ENCODE measurements around the gene NLRP6. TPM values are rescaled to one million over a fixed set of nuclear protein-coding genes. Genes with fewer than 3 reads are reported as not detected.

NLRP6 gene
- total RNA-seq, 4 donors from 2014 or later, result 1.8 to 2.1 TPM; not detected in 2

DNA sequence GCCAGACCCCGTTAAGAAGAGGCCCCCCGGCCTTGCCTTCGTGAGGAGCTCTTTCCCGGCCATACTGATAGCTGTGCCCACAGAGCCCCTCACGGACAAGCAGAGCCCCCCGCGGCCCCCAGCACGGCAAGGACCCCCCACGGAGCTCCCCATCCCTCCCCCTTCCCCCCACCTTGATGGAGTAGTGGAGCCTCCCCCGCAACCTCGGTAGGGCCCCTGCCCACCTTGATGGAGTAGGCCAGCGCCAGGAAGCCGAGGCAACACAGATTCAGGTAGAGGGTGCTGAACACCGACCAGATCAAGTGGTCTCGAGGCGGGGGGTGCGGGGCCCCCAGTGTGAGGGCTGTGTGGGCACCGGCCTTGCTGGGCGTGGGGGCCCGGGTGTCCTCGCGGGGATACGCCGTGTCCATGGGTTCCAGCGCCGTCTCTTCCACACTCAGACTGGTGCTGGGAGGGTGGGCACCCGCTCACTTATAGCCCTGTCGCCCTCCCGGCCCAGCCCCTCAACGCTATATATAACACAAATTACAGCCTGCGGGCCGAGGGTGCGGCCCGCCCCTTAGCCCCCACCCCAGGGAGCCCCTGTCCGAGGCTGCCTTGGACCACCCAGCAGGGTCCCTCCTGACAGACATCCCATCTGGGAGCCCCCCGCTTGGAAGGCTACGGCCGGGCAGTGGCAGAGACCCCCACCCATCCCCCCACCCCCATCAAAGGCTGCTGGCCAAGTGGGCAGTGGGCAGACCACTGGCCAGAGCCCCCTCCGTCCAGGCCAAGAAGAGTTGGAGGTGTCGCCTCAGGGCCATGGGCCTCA, 21.1 kb downstream of the NLRP6 start, which contains the start of gene IFITM5:
Gene IFITM5, minus strand, starts transcription at position 446 of the 811 bp plus-strand sequence. Its CDS starts 36 bp downstream, at position 410.
- peaks cover 0 to 12% (median 5%) of the 10 kb centered on the region in 4 donors for H3K4me1 ChIP-seq
- in situ Hi-C loops (cut with MboI; ENCODE audit: low pct_ligation_motif_present in 1 of 4, low pct_unique_long_range_greater_than_20kb in 1 of 4, low sequenced_read_pairs in 3 of 4) (no loop called here), intact Hi-C loops (cut with DNase I; ENCODE audit: low total_unique reads) (no loop called here)
- no peaks in the 10 kb centered on the region for H3K9me3 ChIP-seq
- 74% methylated on average over 34 of the region's 40 CpGs; no CpG with 5 or more reads in 1 of the 2 donors for WGBS, 2 donors (ENCODE audit: low coverage in 1 of 2)
- H3K4me3 ChIP-seq, result no peak within 1 kb of the TSS
- no peak within 1 kb of the TSS for H3K27ac ChIP-seq
- TF ChIP-seq EP300 (IDR thresholded peaks at IDR 0.05; ENCODE audit: low read depth) (no peak), POLR2AphosphoS5 (IDR thresholded peaks at IDR 0.05) (no peak), POLR2A (IDR thresholded peaks at IDR 0.05) (no peak)
- TF ChIP-seq, protein P1, sequence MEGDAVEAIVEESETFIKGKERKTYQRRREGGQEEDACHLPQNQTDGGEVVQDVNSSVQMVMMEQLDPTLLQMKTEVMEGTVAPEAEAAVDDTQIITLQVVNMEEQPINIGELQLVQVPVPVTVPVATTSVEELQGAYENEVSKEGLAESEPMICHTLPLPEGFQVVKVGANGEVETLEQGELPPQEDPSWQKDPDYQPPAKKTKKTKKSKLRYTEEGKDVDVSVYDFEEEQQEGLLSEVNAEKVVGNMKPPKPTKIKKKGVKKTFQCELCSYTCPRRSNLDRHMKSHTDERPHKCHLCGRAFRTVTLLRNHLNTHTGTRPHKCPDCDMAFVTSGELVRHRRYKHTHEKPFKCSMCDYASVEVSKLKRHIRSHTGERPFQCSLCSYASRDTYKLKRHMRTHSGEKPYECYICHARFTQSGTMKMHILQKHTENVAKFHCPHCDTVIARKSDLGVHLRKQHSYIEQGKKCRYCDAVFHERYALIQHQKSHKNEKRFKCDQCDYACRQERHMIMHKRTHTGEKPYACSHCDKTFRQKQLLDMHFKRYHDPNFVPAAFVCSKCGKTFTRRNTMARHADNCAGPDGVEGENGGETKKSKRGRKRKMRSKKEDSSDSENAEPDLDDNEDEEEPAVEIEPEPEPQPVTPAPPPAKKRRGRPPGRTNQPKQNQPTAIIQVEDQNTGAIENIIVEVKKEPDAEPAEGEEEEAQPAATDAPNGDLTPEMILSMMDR (IDR thresholded peaks at IDR 0.05), result no peak
- no peak for DNase-seq
- H3K36me3 ChIP-seq, result no peaks in the 10 kb centered on the region
- H3K27me3 ChIP-seq, result peaks cover 31% of the 10 kb centered on the region

GRCh38 chr11:299951-300735, 21.9 kb downstream of the NLRP6 start:
- H3K36me3 ChIP-seq, result no peaks in the 10 kb centered on the region
- H3K27me3 ChIP-seq, result peaks cover 31% of the 10 kb centered on the region
- H3K27ac ChIP-seq, result no peak overlapping the region
- in situ Hi-C loops (cut with MboI; ENCODE audit: low pct_ligation_motif_present in 1 of 4, low pct_unique_long_range_greater_than_20kb in 1 of 4, low sequenced_read_pairs in 3 of 4), result no loop called here
- H3K9me3 ChIP-seq, result no peaks in the 10 kb centered on the region
- DNase-seq, result no peak
- intact Hi-C loops (cut with DNase I; ENCODE audit: low total_unique reads), result no loop called here
- H3K4me1 ChIP-seq, result peaks cover 0 to 12% (median 6%) of the 10 kb centered on the region in 4 donors
- TF ChIP-seq POLR2A (IDR thresholded peaks at IDR 0.05) (no peak), POLR2AphosphoS5 (IDR thresholded peaks at IDR 0.05) (no peak), EP300 (IDR thresholded peaks at IDR 0.05; ENCODE audit: low read depth) (no peak)
- TF ChIP-seq, protein P1 (IDR thresholded peaks at IDR 0.05), result no peak
- WGBS, 2 donors (ENCODE audit: low coverage in 1 of 2), result 34% methylated on average over 20 of the region's 20 CpGs; no CpG with 5 or more reads in 1 of the 2 donors
- H3K4me3 ChIP-seq, result no peak overlapping the region

DNA sequence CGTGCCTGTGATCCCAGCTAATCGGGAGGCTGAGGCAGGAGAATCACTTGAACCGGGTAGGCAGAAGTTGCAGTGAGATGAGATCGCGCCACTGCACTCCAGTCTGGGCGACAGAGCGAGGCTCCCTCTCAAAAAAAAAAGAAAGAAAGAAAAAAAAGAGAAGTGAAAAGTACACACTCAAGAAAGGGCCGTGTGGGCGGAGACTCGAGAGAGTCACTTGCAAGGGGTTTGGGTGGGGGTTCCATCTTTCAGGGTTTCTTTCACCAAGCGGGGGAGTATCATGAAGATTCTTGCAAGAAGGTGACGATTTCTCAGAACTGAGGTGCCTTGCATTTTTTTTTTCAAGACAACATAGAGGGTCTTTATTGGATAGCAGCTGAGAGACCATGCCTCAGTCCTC, 25.2 kb downstream of the NLRP6 start:
- Histone ChIP-seq H3K36me3 (no peaks in the 10 kb centered on the region), H3K9me3 (no peaks in the 10 kb centered on the region), H3K4me3 (no peak overlapping the region), H3K27ac (no peak overlapping the region), H3K27me3 (peaks cover 22% of the 10 kb centered on the region), H3K4me1 (peaks cover 0 to 16% (median 3%) of the 10 kb centered on the region in 4 donors)
- intact Hi-C loops (cut with DNase I; ENCODE audit: low total_unique reads), result no loop called here
- TF ChIP-seq EP300 (IDR thresholded peaks at IDR 0.05; ENCODE audit: low read depth) (no peak), POLR2A (IDR thresholded peaks at IDR 0.05) (no peak), POLR2AphosphoS5 (IDR thresholded peaks at IDR 0.05) (no peak)
- no peak for DNase-seq
- in situ Hi-C loops (cut with MboI; ENCODE audit: low pct_ligation_motif_present in 1 of 4, low pct_unique_long_range_greater_than_20kb in 1 of 4, low sequenced_read_pairs in 3 of 4), result no loop called here
- WGBS, 2 donors (ENCODE audit: low coverage in 1 of 2), result 60 to 76% methylated on average over 6 to 12 of the region's 12 CpGs

- H3K4me1 ChIP-seq, result peaks cover under 1 to 16% (median 4%) of the 10 kb centered on the region in 4 donors
- no peak for DNase-seq
- H3K27me3 ChIP-seq, result peaks cover 15% of the 10 kb centered on the region
- no peak overlapping the region for H3K27ac ChIP-seq
- TF ChIP-seq, protein P1 (IDR thresholded peaks at IDR 0.05), result no peak
- TF ChIP-seq POLR2A (IDR thresholded peaks at IDR 0.05) (no peak), EP300 (IDR thresholded peaks at IDR 0.05; ENCODE audit: low read depth) (no peak), POLR2AphosphoS5 (IDR thresholded peaks at IDR 0.05) (no peak)
- 92% methylated on average over 51 of the region's 52 CpGs; no CpG with 5 or more reads in 1 of the 2 donors for WGBS, 2 donors (ENCODE audit: low coverage in 1 of 2)
- intact Hi-C loops (cut with DNase I; ENCODE audit: low total_unique reads) (no loop called here), in situ Hi-C loops (cut with MboI; ENCODE audit: low pct_ligation_motif_present in 1 of 4, low pct_unique_long_range_greater_than_20kb in 1 of 4, low sequenced_read_pairs in 3 of 4) (no loop called here)
- H3K36me3 ChIP-seq, result no peaks in the 10 kb centered on the region
- no peak overlapping the region for H3K4me3 ChIP-seq
- no peaks in the 10 kb centered on the region for H3K9me3 ChIP-seq
These were observed 25.9 kb downstream of the NLRP6 start for GRCh38 chr11:304061-304506.

All from transverse colon (tissue), 4 donors.